ENCODE results near the gene KEL.

The KEL gene

GRCh38 chr7:142896741-142897379 is 65.3 kb downstream of the KEL start:
- Histone ChIP-seq H3K79me2 (ENCODE audit: low read length) (no peaks in the 10 kb centered on the region), H2AFZ (ENCODE audit: low read length) (no peak overlapping the region), H3K36me3 (replicated peaks; ENCODE audit: insufficient read depth, low read length) (no peaks in the 10 kb centered on the region), H3K4me2 (ENCODE audit: low read depth, low read length) (no peak overlapping the region), H3K9me3 (replicated peaks; ENCODE audit: insufficient read depth, low read length) (no peaks in the 10 kb centered on the region), H3K27me3 (replicated peaks; ENCODE audit: insufficient read depth, low read length) (no peaks in the 10 kb centered on the region), H3K27ac (ENCODE audit: low read length) (no peak overlapping the region), H4K20me1 (ENCODE audit: insufficient read depth, low read length) (no peaks in the 10 kb centered on the region), H3K9me2 (replicated peaks; ENCODE audit: insufficient read depth, low read length) (no peaks in the 10 kb centered on the region), H3K4me3 (ENCODE audit: low read length) (no peak overlapping the region), H3K4me1 (ENCODE audit: low read length) (no peaks in the 10 kb centered on the region), H3F3A (ENCODE audit: insufficient read depth, low read length) (no peaks in the 10 kb centered on the region), H3K9ac (ENCODE audit: low read length) (no peak overlapping the region)
- DNase-seq = no peak
- TF ChIP-seq EZH2 (optimal IDR thresholded peaks at IDR 0.05; ENCODE audit: low read depth, low read length) = no peak
- no peak for TF ChIP-seq EZH2phosphoT487 (IDR thresholded peaks at IDR 0.05; ENCODE audit: low read length)
- TF ChIP-seq CTCF (IDR thresholded peaks at IDR 0.05; ENCODE audit: low read length) = no peak

- no peaks in the 10 kb centered on the region for H3K36me3 ChIP-seq (replicated peaks; ENCODE audit: insufficient read depth, low read length)
- no peak overlapping the region for H3K27ac ChIP-seq (ENCODE audit: low read length)
- H3K4me3 ChIP-seq (ENCODE audit: low read length) = no peak overlapping the region
- TF ChIP-seq EZH2phosphoT487 (IDR thresholded peaks at IDR 0.05; ENCODE audit: low read length) = no peak
- no peak for TF ChIP-seq EZH2 (optimal IDR thresholded peaks at IDR 0.05; ENCODE audit: low read depth, low read length)
- no peak for TF ChIP-seq CTCF (IDR thresholded peaks at IDR 0.05; ENCODE audit: low read length)
- no peaks in the 10 kb centered on the region for H3K9me2 ChIP-seq (replicated peaks; ENCODE audit: insufficient read depth, low read length)
- DNase-seq = no peak
- no peak overlapping the region for H3K9ac ChIP-seq (ENCODE audit: low read length)
- H3F3A ChIP-seq (ENCODE audit: insufficient read depth, low read length) = no peaks in the 10 kb centered on the region
- H2AFZ ChIP-seq (ENCODE audit: low read length) = no peak overlapping the region
- H3K79me2 ChIP-seq (ENCODE audit: low read length) = no peaks in the 10 kb centered on the region
- no peaks in the 10 kb centered on the region for H3K9me3 ChIP-seq (replicated peaks; ENCODE audit: insufficient read depth, low read length)
- H3K27me3 ChIP-seq (replicated peaks; ENCODE audit: insufficient read depth, low read length) = no peaks in the 10 kb centered on the region
- H4K20me1 ChIP-seq (ENCODE audit: insufficient read depth, low read length) = no peaks in the 10 kb centered on the region
- H3K4me2 ChIP-seq (ENCODE audit: low read depth, low read length) = no peak overlapping the region
- no peaks in the 10 kb centered on the region for H3K4me1 ChIP-seq (ENCODE audit: low read length)
Observed at GRCh38 chr7:142896151-142896550, 66.0 kb downstream of the KEL start.

GRCh38 chr7:142894985-142895593 is 67.1 kb downstream of the KEL start:
- Histone ChIP-seq H3K4me1 (ENCODE audit: low read length) (no peaks in the 10 kb centered on the region), H3K4me2 (ENCODE audit: low read depth, low read length) (no peak overlapping the region), H3F3A (ENCODE audit: insufficient read depth, low read length) (no peaks in the 10 kb centered on the region), H4K20me1 (ENCODE audit: insufficient read depth, low read length) (no peaks in the 10 kb centered on the region), H3K9ac (ENCODE audit: low read length) (no peak overlapping the region), H3K4me3 (ENCODE audit: low read length) (no peak overlapping the region), H3K27me3 (replicated peaks; ENCODE audit: insufficient read depth, low read length) (no peaks in the 10 kb centered on the region), H3K9me2 (replicated peaks; ENCODE audit: insufficient read depth, low read length) (no peaks in the 10 kb centered on the region), H3K36me3 (replicated peaks; ENCODE audit: insufficient read depth, low read length) (no peaks in the 10 kb centered on the region), H3K27ac (ENCODE audit: low read length) (no peak overlapping the region), H3K79me2 (ENCODE audit: low read length) (no peaks in the 10 kb centered on the region), H3K9me3 (replicated peaks; ENCODE audit: insufficient read depth, low read length) (no peaks in the 10 kb centered on the region), H2AFZ (ENCODE audit: low read length) (no peak overlapping the region)
- no peak for DNase-seq
- TF ChIP-seq EZH2phosphoT487 (IDR thresholded peaks at IDR 0.05; ENCODE audit: low read length) (no peak), EZH2 (optimal IDR thresholded peaks at IDR 0.05; ENCODE audit: low read depth, low read length) (no peak), CTCF (IDR thresholded peaks at IDR 0.05; ENCODE audit: low read length) (no peak)
